SK-N-SH (cell line): ENCODE results near the gene CFAP107. TPM values are rescaled to one million over a fixed set of nuclear protein-coding genes. Genes with fewer than 3 reads are reported as not detected.

Experiments used
- CTCF ChIA-PET: fragments of 300-600, 350-600 bp; formaldehyde crosslinking; extraction: SDS; loops from one replicate; lab custom pipeline; 2021; lab: Yijun Ruan, JAX
- POLR2A ChIA-PET: fragments of 350-600 bp; sonication (Branson Sonifier 250); formaldehyde crosslinking; extraction: SDS; loops from one replicate; lab custom pipeline; 2020; ENCODE audit warnings: antibody characterized with exemption, inconsistent platforms; lab: Yijun Ruan, JAX
- DNase-seq: peaks from one replicate; pipeline ENCODE4 v3.0.0; 2012
- H2AFZ ChIP-seq: fragments of 200-600 bp; sonication (generic); 2 replicates; pipeline ENCODE4 v1.8.1; 2016; ENCODE audit warnings: antibody characterized with exemption, mild to moderate bottlenecking, low read depth
- H3F3A ChIP-seq: fragments of 200-600 bp; sonication (generic); replicated peaks from 2 replicates; pipeline ENCODE3; 2016; ENCODE audit warnings: antibody characterized with exemption, mild to moderate bottlenecking; ENCODE audit not compliant: insufficient read depth
- H3K27ac ChIP-seq, 2 experiments: fragments of 200-500 bp in 1 of 2; fragments of 200-600 bp in 1 of 2; sonication (Bioruptor generic) in 1 of 2; sonication (generic), shearing (Covaris generic) in 1 of 2; 2 replicates each; pipeline versions ENCODE4 v1.5.1 to v1.6.1; 2014 to 2016; ENCODE audit warnings: low read depth in 2 of 2, inconsistent platforms in 1 of 2, low read length in 1 of 2, mild to moderate bottlenecking in 1 of 2, mixed read lengths in 1 of 2
- H3K27me3 ChIP-seq: fragments of 200-600 bp; sonication (generic), shearing (Covaris generic); 2 replicates; pipeline ENCODE4 v1.6.1; 2016; ENCODE audit warnings: mixed run types; ENCODE audit not compliant: insufficient read depth
- H3K36me3 ChIP-seq, 2 experiments: fragments of 200-500 bp in 1 of 2; fragments of 200-600 bp in 1 of 2; sonication (Bioruptor generic) in 1 of 2; sonication (generic) in 1 of 2; replicated peaks in 1 of 2; 2 replicates each; pipeline versions ENCODE3 to v1.5.1; 2014 to 2016; ENCODE audit warnings: low read length in 1 of 2, mild to moderate bottlenecking in 1 of 2; ENCODE audit not compliant: insufficient read depth in 2 of 2, control insufficient read depth in 1 of 2
- H3K4me1 ChIP-seq, 2 experiments: fragments of 200-500 bp in 1 of 2; fragments of 200-600 bp in 1 of 2; sonication (Bioruptor generic) in 1 of 2; sonication (generic), shearing (Covaris generic) in 1 of 2; 2 replicates each; pipeline versions ENCODE4 v1.5.1 to v1.6.1; 2014 to 2016; ENCODE audit warnings: low read depth in 1 of 2, low read length in 1 of 2, mixed run types in 1 of 2; ENCODE audit not compliant: insufficient read depth in 2 of 2, control insufficient read depth in 1 of 2
- H3K4me2 ChIP-seq: fragments of 200-600 bp; sonication (generic), shearing (Covaris generic); 2 replicates; pipeline ENCODE4 v1.6.1; 2017; ENCODE audit warnings: mixed run types
- H3K4me3 ChIP-seq, 2 experiments: fragments of 200-500 bp in 1 of 2; fragments of 200-600 bp in 1 of 2; sonication (Bioruptor generic) in 1 of 2; sonication (generic), shearing (Covaris generic) in 1 of 2; 2 replicates each; pipeline versions ENCODE4 v1.5.1 to v1.8.1; 2014 to 2016; ENCODE audit warnings: low read depth in 2 of 2, inconsistent platforms in 1 of 2, low read length in 1 of 2, mild to moderate bottlenecking in 1 of 2, mixed read lengths in 1 of 2, moderate library complexity in 1 of 2
- H3K79me2 ChIP-seq: fragments of 200-600 bp; sonication (generic); 2 replicates; pipeline ENCODE4 v1.8.1; 2017; ENCODE audit warnings: mild to moderate bottlenecking; ENCODE audit not compliant: insufficient read depth
- H3K9ac ChIP-seq: fragments of 200-600 bp; sonication (generic); 2 replicates; pipeline ENCODE4 v1.6.1; 2017; ENCODE audit warnings: mixed run types
- H3K9me2 ChIP-seq: fragments of 200-600 bp; sonication (generic); 2 replicates; pipeline ENCODE4 v1.6.1; 2017; ENCODE audit warnings: mixed run types
- H3K9me3 ChIP-seq: fragments of 200-600 bp; sonication (generic); 2 replicates; pipeline ENCODE4 v1.6.1; 2017; ENCODE audit warnings: mixed run types, mild to moderate bottlenecking, moderate library complexity
- H4K20me1 ChIP-seq: fragments of 200-600 bp; sonication (generic); 2 replicates; pipeline ENCODE4 v1.6.1; 2017; ENCODE audit warnings: mild to moderate bottlenecking, mixed run types; ENCODE audit not compliant: insufficient read depth
- EP300 ChIP-seq, 2 experiments: IDR thresholded peaks; 2 replicates each; pipeline versions ENCODE4 v1.4.0 to v1.6.1; 2012; ENCODE audit warnings: borderline replicate concordance in 1 of 2, low read depth in 1 of 2, low read length in 1 of 2
- EZH2phosphoT487 ChIP-seq: fragments of 200-600 bp; sonication (generic); IDR thresholded peaks from 2 replicates; pipeline ENCODE4 v1.6.1; 2017; ENCODE audit warnings: low read depth, mixed run types, mild to moderate bottlenecking, antibody characterized with exemption, moderate library complexity, borderline replicate concordance
- FOSL2 ChIP-seq: IDR thresholded peaks from 2 replicates; pipeline ENCODE4 v1.4.0; 2012; ENCODE audit warnings: low read depth, mild to moderate bottlenecking, moderate library complexity, borderline replicate concordance
- FOXJ3 ChIP-seq: sonication (generic); formaldehyde crosslinking; IDR thresholded peaks from 2 replicates; pipeline ENCODE4 v1.5.1; 2020; ENCODE audit warnings: mild to moderate bottlenecking, missing genetic modification reagents
- GATA2 ChIP-seq: sonication (generic); formaldehyde crosslinking; IDR thresholded peaks from 2 replicates; pipeline ENCODE4 v1.5.0; 2020; ENCODE audit warnings: mild to moderate bottlenecking, missing genetic modification reagents
- JUND ChIP-seq: IDR thresholded peaks from 2 replicates; pipeline ENCODE4 v1.4.0; 2012
- MXI1 ChIP-seq: IDR thresholded peaks from 2 replicates; pipeline ENCODE4 v1.6.1; 2012; ENCODE audit warnings: mild to moderate bottlenecking, low read depth, low read length, improper control_type of control experiment
- POLR2AphosphoS5 ChIP-seq: IDR thresholded peaks from 2 replicates; pipeline ENCODE4 v1.6.1; 2012; ENCODE audit warnings: low read depth, low read length
- RCOR1 ChIP-seq: fragments of 150-350 bp; IDR thresholded peaks from 2 replicates; pipeline ENCODE4 v1.6.1; 2017; ENCODE audit warnings: antibody characterized with exemption, low read length
- RFX5 ChIP-seq: IDR thresholded peaks from 2 replicates; pipeline ENCODE4 v1.6.1; 2012; ENCODE audit warnings: mild to moderate bottlenecking, improper control_type of control experiment, low read length
- WGBS: methylation state at CpG from one replicate; pipeline ENCODE4 v1.1.6; 2017; ENCODE audit warnings: low lambda C conversion rate; 5-methylcytosine and 5-hydroxymethylcytosine counted together
- polyA plus RNA-seq, 3 experiments: library from polyadenylated mRNA; depleted of rRNA; stranded (reverse); fragments of >200 nt; gene quantifications; 2 replicates each; pipeline ENCODE4 v1.2.3, GENCODE V29; 2012
- TF ChIP-seq, protein P1 (sequence below): IDR thresholded peaks from 2 replicates; pipeline ENCODE4 v1.4.0; 2012; ENCODE audit warnings: low read depth, borderline replicate concordance
- TF ChIP-seq, protein P2 (sequence below): IDR thresholded peaks from 2 replicates; pipeline ENCODE4 v1.6.1; 2012; ENCODE audit warnings: mild to moderate bottlenecking, low read depth, low read length, moderate library complexity
- TF ChIP-seq, protein P3 (sequence below): fragments of 200-600 bp; sonication (generic); IDR thresholded peaks from 2 replicates; pipeline ENCODE4 v1.6.1; 2017; ENCODE audit warnings: antibody characterized with exemption, mild to moderate bottlenecking, moderate library complexity
- TF ChIP-seq, protein P4 (sequence below): IDR thresholded peaks from 2 replicates; pipeline ENCODE4 v1.4.0; 2012; ENCODE audit warnings: low read depth

CFAP107 gene
- polyA plus RNA-seq, 1 of the 3 experiments (the other 2 are of a cell fraction) = not detected

DNA sequence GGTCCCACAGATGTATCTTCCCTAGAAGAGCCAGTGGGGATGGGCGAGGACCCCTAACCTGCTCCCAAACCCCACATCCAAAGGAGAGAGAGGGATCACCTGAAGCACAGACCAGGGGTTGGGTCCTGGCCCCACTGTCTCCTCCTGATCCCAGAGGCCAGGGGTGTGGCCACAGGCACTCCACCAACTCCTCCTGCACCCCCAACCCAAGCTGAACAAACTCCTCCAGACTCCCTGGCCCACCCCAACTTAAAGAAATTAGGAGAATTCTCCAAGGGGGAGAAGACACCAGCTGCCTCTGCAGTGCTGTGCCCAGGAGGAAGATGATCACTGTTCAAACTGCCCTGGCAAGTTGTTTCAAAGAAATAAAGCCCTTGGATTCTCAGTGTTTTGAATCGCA, 23.0 kb downstream of the CFAP107 start:
- H3K4me2 ChIP-seq = no peak overlapping the region
- no peaks in the 10 kb centered on the region; the same call in 1 of the 2 replicates for H3K27me3 ChIP-seq
- WGBS = 2% methylated on average over 2 of the region's 2 CpGs
- TF ChIP-seq, protein P1, sequence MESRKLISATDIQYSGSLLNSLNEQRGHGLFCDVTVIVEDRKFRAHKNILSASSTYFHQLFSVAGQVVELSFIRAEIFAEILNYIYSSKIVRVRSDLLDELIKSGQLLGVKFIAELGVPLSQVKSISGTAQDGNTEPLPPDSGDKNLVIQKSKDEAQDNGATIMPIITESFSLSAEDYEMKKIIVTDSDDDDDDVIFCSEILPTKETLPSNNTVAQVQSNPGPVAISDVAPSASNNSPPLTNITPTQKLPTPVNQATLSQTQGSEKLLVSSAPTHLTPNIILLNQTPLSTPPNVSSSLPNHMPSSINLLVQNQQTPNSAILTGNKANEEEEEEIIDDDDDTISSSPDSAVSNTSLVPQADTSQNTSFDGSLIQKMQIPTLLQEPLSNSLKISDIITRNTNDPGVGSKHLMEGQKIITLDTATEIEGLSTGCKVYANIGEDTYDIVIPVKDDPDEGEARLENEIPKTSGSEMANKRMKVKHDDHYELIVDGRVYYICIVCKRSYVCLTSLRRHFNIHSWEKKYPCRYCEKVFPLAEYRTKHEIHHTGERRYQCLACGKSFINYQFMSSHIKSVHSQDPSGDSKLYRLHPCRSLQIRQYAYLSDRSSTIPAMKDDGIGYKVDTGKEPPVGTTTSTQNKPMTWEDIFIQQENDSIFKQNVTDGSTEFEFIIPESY = no peak
- TF ChIP-seq, protein P2, sequence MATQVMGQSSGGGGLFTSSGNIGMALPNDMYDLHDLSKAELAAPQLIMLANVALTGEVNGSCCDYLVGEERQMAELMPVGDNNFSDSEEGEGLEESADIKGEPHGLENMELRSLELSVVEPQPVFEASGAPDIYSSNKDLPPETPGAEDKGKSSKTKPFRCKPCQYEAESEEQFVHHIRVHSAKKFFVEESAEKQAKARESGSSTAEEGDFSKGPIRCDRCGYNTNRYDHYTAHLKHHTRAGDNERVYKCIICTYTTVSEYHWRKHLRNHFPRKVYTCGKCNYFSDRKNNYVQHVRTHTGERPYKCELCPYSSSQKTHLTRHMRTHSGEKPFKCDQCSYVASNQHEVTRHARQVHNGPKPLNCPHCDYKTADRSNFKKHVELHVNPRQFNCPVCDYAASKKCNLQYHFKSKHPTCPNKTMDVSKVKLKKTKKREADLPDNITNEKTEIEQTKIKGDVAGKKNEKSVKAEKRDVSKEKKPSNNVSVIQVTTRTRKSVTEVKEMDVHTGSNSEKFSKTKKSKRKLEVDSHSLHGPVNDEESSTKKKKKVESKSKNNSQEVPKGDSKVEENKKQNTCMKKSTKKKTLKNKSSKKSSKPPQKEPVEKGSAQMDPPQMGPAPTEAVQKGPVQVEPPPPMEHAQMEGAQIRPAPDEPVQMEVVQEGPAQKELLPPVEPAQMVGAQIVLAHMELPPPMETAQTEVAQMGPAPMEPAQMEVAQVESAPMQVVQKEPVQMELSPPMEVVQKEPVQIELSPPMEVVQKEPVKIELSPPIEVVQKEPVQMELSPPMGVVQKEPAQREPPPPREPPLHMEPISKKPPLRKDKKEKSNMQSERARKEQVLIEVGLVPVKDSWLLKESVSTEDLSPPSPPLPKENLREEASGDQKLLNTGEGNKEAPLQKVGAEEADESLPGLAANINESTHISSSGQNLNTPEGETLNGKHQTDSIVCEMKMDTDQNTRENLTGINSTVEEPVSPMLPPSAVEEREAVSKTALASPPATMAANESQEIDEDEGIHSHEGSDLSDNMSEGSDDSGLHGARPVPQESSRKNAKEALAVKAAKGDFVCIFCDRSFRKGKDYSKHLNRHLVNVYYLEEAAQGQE = no peak
- TF ChIP-seq RFX5 (no peak), FOXJ3 (no peak), EP300 (IDR thresholded peaks at IDR 0.05; ENCODE audit: borderline replicate concordance in 1 of 2, low read depth in 1 of 2, low read length in 1 of 2) (no peak), MXI1 (no peak)
- TF ChIP-seq, protein P3, sequence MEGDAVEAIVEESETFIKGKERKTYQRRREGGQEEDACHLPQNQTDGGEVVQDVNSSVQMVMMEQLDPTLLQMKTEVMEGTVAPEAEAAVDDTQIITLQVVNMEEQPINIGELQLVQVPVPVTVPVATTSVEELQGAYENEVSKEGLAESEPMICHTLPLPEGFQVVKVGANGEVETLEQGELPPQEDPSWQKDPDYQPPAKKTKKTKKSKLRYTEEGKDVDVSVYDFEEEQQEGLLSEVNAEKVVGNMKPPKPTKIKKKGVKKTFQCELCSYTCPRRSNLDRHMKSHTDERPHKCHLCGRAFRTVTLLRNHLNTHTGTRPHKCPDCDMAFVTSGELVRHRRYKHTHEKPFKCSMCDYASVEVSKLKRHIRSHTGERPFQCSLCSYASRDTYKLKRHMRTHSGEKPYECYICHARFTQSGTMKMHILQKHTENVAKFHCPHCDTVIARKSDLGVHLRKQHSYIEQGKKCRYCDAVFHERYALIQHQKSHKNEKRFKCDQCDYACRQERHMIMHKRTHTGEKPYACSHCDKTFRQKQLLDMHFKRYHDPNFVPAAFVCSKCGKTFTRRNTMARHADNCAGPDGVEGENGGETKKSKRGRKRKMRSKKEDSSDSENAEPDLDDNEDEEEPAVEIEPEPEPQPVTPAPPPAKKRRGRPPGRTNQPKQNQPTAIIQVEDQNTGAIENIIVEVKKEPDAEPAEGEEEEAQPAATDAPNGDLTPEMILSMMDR = no peak
- no peak overlapping the region for H3K27ac ChIP-seq
- H3K36me3 ChIP-seq = no peaks in the 10 kb centered on the region
- no peaks in the 10 kb centered on the region for H3K9me2 ChIP-seq
- H4K20me1 ChIP-seq = no peaks in the 10 kb centered on the region
- H3K4me3 ChIP-seq = no peak overlapping the region
- H2AFZ ChIP-seq = no peak overlapping the region
- no peak overlapping the region for H3K9ac ChIP-seq
- no peaks in the 10 kb centered on the region for H3F3A ChIP-seq
- H3K79me2 ChIP-seq = no peaks in the 10 kb centered on the region
- POLR2A ChIA-PET = no interaction called here
- H3K4me1 ChIP-seq = no peaks in the 10 kb centered on the region
- CTCF ChIA-PET = no interaction called here
- no peak for DNase-seq
- no peaks in the 10 kb centered on the region for H3K9me3 ChIP-seq

DNA sequence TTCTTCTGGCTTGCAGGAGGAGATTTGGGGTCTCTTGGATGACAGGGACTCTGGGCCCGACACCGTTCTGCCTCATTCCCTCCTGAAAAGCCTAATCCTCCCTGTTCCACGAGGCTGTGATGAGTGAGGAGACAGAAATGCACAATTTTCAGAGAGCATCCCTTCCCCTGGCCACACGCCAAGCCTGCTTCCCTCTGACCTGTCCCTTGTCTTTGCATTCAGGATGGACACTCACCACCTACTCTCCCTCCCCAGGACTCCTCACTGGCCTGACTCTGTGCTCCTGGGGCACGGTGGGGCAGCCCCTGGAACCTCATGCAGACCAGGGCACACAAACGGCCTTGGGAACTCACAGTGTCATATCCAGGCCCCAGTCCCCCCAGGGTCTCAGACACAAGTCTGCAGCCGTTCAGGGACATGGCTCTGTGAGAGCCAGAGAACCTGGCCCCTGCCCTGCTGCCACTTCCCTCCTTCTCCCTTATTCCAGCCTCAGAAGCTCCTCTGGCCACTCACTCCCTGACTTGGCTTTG, 24.0 kb downstream of the CFAP107 start:
- Histone ChIP-seq H3K36me3 (no peaks in the 10 kb centered on the region), H4K20me1 (no peaks in the 10 kb centered on the region), H2AFZ (no peak overlapping the region), H3K9me2 (no peaks in the 10 kb centered on the region), H3F3A (no peaks in the 10 kb centered on the region), H3K9ac (no peak overlapping the region), H3K79me2 (no peaks in the 10 kb centered on the region), H3K4me2 (no peak overlapping the region), H3K9me3 (no peaks in the 10 kb centered on the region), H3K4me1 (no peaks in the 10 kb centered on the region), H3K27ac (no peak overlapping the region), H3K27me3 (no peaks in the 10 kb centered on the region; the same call in 1 of the 2 replicates), H3K4me3 (no peak overlapping the region)
- no peak for DNase-seq
- ChIA-PET CTCF (interaction anchor here (2.2 kb wide), 1 partner anchor 9 kb away, joined by 5 read pairs; no protein-coding TSS in a partner anchor), POLR2A (no interaction called here)
- whole genome bisulfite sequencing = 1% methylated on average over 6 of the region's 7 CpGs
- TF ChIP-seq, protein P4, sequence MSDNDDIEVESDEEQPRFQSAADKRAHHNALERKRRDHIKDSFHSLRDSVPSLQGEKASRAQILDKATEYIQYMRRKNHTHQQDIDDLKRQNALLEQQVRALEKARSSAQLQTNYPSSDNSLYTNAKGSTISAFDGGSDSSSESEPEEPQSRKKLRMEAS = no peak
- TF ChIP-seq JUND (no peak), RCOR1 (no peak), POLR2AphosphoS5 (no peak), EZH2phosphoT487 (no peak), GATA2 (CRISPR knock-in tag) (no peak), FOSL2 (no peak)
- TF ChIP-seq, protein P1 = no peak
